HG02981 (cell line): Measurements from ENCODE around the gene NUCKS1.

Experiments
- ATAC-seq: cut with Tn5 transposase; IDR thresholded peaks from one replicate; pipeline ENCODE4 v1.9.1; 2021; ENCODE audit warnings: mild to moderate bottlenecking, moderate library complexity; ENCODE audit not compliant: unreplicated experiment

NUCKS1 gene

GRCh38 chr1:205670611-205671430 lies 79.2 kb downstream of the NUCKS1 start:
- no peak for ATAC-seq

- no peak for ATAC-seq
Measured at GRCh38 chr1:205670150-205670446, 79.9 kb downstream of the NUCKS1 start.

GRCh38 chr1:205669341-205670149 lies 80.4 kb downstream of the NUCKS1 start:
- ATAC-seq: no peak

DNA sequence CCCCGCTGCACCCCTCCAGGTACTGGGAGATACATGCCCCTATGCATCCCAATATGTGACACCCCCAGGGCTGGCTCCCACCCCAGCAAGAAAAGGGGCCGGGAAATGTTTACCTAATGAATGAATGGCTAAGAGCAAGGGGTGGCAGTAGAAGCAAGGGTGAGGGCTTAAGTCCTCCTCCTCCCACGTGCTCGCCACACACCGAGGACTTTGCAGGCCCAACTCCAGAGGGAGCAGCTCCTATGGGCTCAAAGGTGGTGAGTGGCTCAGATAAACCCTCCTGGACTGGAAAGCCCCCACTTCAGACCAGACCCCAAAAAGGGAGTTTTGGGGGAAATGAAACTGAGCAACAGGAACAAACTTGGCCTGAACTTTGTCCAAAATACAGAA lies 81.0 kb downstream of the NUCKS1 start:
- no peak for ATAC-seq

DNA sequence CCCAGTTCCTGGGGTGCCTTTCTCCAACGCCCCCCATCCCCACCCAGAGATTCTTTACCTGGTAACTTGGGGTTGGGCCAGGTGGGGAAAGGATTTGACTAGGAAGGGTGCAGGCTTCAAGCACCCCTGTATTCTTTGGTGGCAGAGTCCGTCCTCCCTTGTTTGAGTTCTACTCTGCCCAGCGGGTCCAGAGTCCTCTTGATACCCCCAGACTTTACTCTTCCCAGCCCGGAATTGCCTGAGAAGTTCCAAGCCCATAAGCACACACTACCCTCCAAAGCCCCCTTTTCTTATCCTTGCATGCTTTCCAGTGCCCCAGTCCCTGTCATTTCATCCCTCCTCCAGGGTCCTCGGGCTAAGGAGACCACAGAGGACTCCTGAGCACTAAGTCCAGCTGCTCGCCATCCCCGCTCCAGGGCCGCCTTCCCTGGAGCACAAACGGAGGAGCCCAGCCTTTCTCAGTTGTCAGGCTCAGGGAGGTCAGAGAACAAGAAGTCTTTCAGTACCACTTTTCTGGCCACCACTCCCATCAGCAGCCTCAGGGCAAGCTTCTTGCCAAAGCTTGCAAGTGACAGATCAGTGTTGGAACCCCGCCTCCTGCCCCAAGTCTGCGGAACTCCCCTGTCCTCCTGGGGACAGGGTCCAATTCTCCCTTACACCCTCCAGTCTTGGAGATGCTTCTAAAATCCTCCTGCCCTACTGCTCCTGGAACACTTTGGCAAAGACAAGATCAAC lies 81.9 kb downstream of the NUCKS1 start:
- ATAC-seq: no peak

DNA sequence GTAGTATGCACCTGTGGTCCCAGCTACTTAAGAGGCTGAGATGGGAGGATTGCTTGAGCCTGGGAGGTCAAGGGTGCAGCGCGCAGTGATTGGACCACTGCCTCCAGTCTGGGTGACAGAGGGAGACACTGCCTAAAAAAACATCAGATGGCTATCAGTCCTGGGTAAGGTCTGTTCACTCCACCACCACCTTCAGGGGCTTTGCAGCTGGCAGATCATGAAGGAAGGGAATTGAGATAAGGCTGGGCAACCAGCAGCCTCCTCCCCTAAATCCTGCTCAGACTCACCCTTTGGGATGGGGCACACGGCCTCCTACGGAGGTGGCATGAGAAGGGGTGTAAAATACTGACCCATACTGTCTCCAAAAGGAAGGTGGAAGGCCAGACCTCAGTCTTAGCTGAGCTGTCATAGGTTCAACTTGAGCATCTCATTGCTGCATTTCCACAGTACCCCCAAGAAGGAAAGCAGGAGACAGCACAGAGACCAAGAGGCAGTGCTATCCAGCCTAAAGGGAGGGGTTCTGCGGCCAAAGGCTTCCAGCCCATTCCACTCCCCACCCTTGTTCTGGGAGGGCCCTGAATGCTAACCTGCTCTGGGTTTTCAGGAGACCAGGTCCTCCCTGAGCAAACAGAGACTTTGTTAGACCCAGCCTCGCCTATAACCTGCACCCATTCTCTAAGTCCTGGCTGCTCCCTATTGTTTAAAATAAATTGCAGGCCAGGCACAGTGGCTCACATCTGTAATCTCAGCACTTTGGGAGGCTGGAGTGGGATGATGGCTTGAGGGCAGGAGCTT lies 83.4 kb downstream of the NUCKS1 start:
- no peak for ATAC-seq

DNA sequence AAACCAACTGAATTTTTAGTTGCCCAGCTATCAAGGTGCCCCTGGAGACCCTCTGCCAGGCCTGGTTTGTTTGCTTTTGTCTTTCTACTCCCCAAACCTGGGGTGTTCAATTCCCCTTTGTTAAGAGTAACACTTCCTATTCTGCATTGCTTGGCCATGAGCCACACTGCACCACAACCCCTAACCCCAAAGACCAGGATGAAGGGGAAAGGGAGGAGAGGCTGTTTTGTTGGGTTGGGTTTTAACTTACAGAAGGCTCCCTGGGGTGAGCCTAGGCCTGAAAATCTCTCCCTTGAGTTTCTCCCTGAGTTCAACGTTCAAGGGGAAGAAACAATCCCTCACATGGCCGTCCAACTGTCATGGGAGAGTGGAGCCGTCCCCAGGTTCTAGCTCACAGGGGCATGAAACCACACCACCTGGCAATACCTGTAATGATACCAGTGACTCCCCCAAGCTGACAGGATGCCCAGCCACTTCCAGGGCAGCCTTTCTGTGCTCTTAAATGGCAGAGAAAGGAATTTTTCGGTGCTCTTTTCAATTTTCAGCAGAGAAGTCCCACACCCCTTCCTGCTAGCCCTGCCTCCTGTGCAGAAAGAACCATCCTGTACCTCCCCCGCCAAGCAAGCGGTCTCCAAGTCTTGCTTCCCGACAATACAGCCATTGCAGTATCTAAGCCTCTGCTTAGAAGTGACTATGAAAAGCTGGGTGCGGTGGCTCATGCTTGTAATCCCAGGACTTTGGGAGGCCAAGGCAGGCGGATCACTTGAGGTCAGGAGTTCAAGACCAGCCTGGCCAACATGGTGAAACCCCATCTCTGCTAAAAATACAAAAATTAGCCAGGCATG lies 84.6 kb downstream of the NUCKS1 start:
- ATAC-seq: no peak

DNA sequence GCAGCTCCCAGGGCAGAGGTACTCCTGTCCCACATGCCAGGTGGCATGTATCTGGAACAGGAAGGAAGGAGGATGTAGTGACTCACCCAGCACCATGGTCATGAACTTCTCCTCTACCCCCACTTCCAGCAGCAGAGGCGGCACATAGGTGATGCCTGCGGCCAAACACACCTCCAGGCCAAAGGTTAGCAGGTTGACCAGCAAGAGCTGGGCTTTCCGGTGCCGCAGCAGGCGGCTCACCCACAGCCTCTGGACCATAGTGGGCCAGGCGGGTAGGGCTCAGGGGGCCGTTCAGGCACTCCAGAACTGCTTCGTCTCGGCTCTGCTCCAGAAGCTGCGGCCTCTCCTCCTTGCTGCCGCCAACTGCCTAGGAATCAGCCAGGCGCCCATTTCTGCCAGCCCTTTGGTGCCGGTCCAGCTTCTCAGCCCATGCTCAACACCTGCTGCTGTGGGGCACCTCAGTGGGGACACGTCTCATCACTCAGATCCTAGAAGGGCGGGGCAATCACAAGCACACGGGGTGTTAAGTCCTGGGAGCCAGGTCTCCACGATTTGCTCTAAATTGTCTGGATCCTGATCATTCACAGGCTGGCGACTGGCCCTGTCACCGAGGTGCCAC lies 85.5 kb downstream of the NUCKS1 start:
- ATAC-seq: no peak

DNA sequence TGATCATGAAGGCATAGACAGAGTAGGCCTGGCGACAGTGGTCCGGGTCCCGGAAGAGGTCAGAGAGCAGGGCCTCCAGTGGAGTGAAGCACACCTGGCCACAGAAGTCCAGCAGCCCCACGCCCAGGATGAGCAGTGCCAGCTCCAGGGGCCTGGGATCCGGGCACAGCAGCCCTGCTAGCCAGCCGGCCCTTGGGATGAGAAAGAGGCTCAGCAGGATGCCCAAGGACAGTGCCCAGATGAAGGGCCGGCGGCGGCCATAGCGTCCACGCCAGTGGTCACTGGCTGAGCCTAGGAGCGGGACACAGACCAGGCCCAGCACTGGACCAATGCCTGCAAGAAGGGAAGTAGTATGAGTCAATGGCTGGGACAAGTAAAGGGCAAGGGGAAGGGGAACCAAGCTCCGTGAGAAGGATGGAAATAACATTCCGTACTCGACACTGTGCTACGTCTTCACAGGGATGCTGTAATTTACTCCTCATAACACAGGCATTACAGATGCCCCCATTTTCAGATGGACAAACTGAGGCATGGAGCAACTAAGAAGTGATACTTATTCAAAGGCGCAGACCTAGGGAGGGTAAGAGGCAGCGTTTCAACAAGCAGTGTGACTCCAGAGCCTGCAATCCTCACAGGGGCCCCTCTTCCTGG lies 86.6 kb downstream of the NUCKS1 start:
- no peak for ATAC-seq
